Measurements from ENCODE around the gene FGD4. TPM values are rescaled to one million over a fixed set of nuclear protein-coding genes. Genes with fewer than 3 reads are reported as not detected.

FGD4 gene
- total and polyA plus RNA-seq, 9 of the 15 experiments (the other 6 are each of a cell fraction or from before 2014, with no cell fraction given): 0.05 to 0.51 (median 0.27) TPM

GRCh38 chr12:32598688-32599087, 199.3 kb downstream of the FGD4 start:
- Histone ChIP-seq H3K9me3 (replicated peaks; ENCODE audit: control insufficient read depth, insufficient read depth, low read depth, low read length) (no peaks in the 10 kb centered on the region), H3K9ac (ENCODE audit: insufficient read depth in 1 of 2, low read depth in 2 of 2, low read length in 2 of 2) (no peak overlapping the region), H3K27ac (ENCODE audit: extremely low read depth, low read depth, low read length) (no peak overlapping the region), H3K4me2 (ENCODE audit: insufficient read depth, low read length) (no peak overlapping the region), H3K27me3 (ENCODE audit: control insufficient read depth in 2 of 2, insufficient read depth in 2 of 2, low read length in 2 of 2) (no peaks in the 10 kb centered on the region; a peak in 1 of 5 replicates), H4K20me1 (replicated peaks; ENCODE audit: control insufficient read depth, insufficient read depth, low read length) (no peaks in the 10 kb centered on the region), H3K36me3 (ENCODE audit: control insufficient read depth, insufficient read depth, low read length) (no peaks in the 10 kb centered on the region), H3K4me3 (no peak overlapping the region), H3K9me1 (ENCODE audit: control insufficient read depth, insufficient read depth, low read length) (no peaks in the 10 kb centered on the region), H2AFZ (ENCODE audit: low read depth, low read length) (no peak overlapping the region), H3K4me1 (replicated peaks in 1 of 2; ENCODE audit: control insufficient read depth in 2 of 2, insufficient read depth in 2 of 2, low read length in 2 of 2) (no peaks in the 10 kb centered on the region), H3K79me2 (ENCODE audit: control insufficient read depth, insufficient read depth, low read length) (no peaks in the 10 kb centered on the region)
- no peak for FAIRE-seq
- ATAC-seq: no peak
- in situ Hi-C loops (cut with MboI): no loop called here
- no TSS peak for BruUV-seq (replicated peaks)
- ChIA-PET CTCF (ENCODE audit: low intra/inter-chr PET ratio) (no interaction called here), POLR2A (no interaction called here)
- WGBS (ENCODE audit: insufficient coverage, low coverage, missing lambda C conversion rate): 0% methylated on average over 1 of the region's 1 CpG
- TF ChIP-seq CUX1 (CRISPR knock-in tag; IDR thresholded peaks at IDR 0.05) (no peak), MCM3 (IDR thresholded peaks at IDR 0.05) (no peak), ZNF174 (CRISPR knock-in tag; IDR thresholded peaks at IDR 0.05) (no peak), E2F4 (CRISPR knock-in tag; IDR thresholded peaks at IDR 0.05; ENCODE audit: low read depth) (no peak), ZNF253 (CRISPR knock-in tag; conservative IDR thresholded peaks at IDR 0.05) (no peak), E2F5 (CRISPR knock-in tag; IDR thresholded peaks at IDR 0.05) (no peak)
- intact Hi-C loops (cut with micrococcal nuclease): no loop called here
- no peak for DNase-seq (ENCODE audit: extremely low read depth in 1 of 4, low spot score in 3 of 4)

All from K562 (cell line).